Stimulated activated CD4-positive, alpha-beta T cell treated with anti-CD3 and anti-CD28 coated beads, Interleukin-2, amount 100 ng/mL, for 48 hours (primary cell): ENCODE data around the gene KRT39.
"Not testable (repeated sequence)": the region's sequence is repeated elsewhere in the genome, so short reads cannot be mapped to it uniquely, and the experiment has no call there.

Source experiments
- DNase-seq, 2 donors: peaks; one replicate each; pipeline ENCODE4 v3.0.0-alpha.2; 2020

The KRT39 gene

DNA sequence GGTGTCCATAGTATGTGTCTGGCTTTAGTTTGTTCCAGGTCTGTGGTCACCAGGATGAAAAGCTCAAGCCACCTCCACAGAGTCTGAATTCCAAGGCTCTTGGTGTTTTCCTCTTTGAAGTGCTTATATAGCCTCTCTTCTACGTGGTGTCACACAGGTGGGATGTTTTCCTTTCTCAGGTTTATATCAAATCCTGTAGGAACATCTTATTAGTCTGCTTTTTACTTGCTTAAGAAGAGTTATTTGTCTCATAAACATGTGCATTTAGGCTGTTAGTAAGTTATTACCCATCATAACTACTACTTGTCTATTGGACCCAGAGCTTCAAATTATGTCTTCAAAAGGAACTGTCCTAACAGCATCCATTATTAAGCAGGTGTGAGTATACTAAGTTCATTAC is at the start of gene KRT39:
Gene KRT39, minus strand, starts transcription at position 101 of the 400 bp plus-strand sequence. Its CDS starts 92 bp downstream, at position 9.
- no peak for DNase-seq

DNA sequence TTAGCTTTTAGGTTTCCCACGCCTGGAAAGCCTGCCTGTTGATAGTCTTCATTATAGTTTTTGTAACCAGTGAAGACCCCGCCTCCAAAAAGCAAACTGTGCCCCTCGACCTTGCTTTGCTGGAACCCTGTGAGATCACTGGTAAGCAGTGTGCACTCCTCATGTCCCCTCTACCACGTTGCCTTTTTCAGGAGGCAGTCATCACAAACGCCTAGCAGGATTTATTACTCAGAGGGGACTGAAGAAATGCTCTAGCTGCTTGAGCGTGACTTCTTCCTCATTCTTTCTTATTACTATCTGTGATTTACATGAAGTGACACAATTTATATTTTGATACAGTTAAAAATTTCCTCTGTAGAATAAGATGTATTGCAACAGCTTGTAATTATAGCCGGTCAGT is 48.7 kb upstream of the KRT39 start:
- no peak for DNase-seq

DNA sequence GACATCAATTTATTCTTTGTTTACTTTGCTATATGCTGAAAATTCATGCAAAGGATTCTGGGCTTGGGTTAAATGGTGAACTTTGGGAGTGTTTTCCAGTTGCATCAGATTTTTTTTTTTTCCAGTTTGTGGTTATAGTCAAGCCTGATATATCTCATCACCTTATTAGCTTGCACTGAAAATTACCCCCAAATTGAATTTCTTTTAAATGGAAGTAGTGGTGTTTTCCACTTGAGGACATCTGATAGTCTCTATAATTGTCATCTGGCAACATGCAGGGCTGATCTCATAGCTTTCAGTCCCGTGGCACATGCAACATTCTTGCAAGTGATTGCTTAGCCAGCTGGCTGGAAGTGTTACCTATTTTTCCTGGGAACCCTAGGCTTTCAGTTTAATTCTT is 46.9 kb upstream of the KRT39 start:
- DNase-seq = no peak

DNA sequence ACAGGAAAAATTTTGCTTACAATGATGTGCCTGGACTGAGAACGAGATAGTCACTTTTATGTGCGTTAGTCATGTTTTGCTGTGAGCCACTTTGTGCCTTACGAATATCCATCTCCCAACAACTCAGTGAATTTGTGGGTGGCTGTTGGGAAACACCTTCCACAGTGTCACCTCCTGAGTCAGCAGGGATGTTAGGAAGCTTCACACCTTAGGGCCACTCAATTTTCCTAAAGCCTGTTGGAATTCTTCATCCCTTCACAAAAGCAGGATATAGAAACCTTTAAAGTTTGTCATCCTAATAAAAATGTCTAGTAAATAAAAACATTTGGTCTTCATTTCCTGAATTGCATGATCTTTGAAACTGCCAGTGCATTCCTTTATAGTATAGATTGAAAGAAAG is 46.4 kb upstream of the KRT39 start:
- no peak for DNase-seq

DNA sequence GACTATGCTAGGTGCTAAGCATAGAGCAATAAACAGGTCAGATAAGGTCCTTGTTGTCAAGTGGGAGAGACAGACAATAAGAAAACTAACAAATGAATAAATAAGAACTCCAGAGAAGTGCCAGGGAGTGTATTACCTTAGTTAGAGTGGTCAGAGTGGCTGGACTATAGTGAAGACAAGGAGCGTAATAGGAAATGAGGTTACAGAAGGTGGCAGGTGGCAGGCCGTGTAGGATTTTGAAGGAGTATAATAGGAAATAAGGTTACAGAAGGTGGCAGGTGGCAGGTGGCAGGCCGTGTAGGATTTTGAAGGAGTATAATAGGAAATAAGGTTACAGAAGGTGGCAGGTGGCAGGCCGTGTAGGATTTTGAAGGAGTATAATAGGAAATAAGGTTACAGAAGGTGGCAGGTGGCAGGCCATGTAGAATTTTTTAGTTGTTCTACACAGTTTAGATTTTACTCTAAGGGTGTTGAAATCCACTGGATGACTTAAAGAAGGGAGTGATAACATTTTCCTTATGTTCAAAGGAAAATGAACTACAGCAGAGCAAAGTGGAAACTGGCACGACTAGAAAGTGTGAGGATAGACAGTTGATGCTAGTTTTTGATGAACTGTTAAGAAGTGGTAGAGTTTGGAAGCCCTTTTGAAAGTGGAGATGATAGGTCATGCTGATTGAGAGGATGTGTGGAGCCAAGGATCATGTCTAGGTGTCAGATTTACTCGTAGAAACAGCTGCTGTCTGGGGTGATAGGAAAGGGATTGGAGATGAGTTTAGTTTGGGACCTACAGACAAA is 45.8 kb upstream of the KRT39 start:
- DNase-seq = no peak

DNA sequence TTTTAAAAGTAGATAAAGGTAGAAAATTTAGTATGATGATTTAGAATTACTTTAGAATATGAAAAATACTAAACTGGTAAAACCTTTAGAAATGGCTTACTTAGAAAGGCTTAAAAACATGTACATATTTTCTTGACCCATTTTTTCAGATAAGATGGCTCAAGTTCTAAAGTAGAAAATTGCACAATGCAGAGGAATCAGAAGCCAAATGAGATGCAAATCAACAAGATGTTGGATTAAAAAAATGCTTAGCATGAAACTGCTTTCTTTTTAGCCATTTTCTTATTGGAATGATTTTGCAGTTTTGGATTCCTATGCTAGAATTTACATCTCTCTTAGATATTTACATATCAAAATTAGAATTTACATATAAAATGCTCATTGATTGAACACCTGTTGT is 43.7 kb upstream of the KRT39 start:
- no peak for DNase-seq

DNA sequence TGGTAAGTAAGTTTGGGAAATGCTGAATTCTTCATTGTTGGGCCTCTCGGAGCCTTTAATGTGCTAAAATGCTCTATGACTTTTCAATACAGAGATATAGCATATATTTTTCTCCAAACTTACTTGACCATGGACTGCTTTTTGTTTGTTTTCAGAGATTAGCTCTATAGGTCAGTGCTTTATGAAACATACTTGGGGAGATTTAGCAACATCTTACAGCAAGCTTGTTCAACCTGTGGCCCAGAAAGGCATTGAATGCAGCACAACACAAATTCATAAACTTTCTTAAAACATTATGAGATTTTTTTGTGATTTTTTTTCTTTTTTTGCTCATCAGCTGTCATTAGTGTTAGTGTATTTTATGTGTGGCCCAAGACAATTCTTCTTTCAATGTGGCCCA is 43.2 kb upstream of the KRT39 start:
- no peak for DNase-seq

DNA sequence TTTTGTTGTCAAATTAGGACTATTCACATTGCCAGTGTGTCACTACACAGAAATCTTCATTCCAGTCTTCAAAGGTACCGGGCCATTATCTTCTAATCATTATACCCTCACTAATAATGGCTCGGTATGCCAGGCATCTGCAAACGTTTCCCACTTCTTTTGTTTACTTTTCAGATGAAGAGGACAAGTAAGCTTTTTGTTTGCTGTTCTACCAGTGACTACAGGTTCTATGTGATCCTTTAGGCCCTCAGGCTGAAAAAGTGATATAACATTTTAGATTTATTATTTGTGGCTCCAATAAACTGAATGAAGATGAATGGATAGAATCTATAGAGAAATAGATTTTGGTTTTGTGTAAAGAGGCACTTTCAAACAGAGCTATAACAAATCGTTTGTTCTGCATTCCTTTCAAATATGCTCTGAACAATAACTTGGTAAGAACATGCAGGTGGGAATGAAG is 42.6 kb upstream of the KRT39 start:
- no peak for DNase-seq

DNA sequence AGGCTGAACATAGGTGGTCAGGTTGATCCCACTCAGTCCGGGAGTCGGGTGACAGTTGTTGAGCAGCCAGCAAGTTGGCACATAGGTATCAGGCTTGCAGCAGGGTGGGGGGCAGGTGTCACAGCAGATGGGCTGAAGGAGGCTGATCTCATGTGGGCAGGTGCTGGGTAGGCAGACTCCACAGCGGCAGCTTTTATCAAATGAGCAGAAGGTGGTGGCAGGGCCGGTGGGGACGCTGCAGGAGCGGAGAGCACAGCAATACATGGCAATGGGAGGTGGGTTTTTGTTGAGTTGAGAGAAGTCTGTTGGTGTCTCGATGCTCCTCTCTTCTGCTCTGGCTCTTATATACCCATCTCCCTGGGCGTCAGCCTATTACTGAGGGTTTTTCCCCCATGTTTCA is 42.1 kb upstream of the KRT39 start, which contains the start of gene KRTAP3-1:
Gene KRTAP3-1, minus strand, starts transcription at position 318 of the 400 bp plus-strand sequence. Its CDS starts 54 bp downstream, at position 264.
- no peak for DNase-seq

DNA sequence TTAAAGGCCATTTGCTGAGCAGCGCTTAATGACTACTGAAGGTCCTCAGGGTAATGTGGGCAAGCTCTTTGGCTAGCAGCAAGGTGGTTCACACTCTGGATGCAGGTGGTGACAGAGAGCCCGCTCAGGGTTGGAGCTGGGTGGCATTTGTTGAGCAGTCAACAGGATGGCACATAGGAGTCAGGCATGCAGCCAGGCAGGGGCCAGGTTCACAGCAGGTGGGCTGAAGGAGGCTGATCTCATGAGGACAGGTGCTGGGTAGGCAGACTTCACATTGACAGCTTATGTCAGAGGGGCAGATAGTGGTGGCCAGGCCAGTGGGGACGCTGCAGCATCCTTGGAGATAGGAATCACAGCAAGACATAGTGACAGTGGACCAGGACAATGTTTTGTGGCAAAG is 37.6 kb upstream of the KRT39 start:
- no peak for DNase-seq

DNA sequence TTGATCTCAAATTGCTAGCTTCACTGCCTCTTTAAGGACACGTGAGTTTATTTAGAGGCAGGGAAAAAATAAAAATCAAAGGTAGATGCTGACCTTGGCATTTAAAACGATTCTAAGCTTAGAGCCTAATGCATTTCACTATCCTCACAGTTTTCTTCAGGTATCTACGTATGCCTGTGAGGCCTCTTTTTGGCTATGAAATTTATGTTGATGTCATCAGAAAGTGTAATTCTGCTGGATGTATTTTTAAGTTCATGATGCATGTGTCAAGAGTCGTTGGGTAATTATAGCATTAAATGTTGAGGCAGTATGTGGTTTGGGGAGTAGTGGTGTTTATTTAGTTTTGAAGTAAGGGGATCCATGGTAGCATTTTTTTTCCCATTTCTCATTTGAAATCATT is 37.2 kb upstream of the KRT39 start:
- DNase-seq = no peak

DNA sequence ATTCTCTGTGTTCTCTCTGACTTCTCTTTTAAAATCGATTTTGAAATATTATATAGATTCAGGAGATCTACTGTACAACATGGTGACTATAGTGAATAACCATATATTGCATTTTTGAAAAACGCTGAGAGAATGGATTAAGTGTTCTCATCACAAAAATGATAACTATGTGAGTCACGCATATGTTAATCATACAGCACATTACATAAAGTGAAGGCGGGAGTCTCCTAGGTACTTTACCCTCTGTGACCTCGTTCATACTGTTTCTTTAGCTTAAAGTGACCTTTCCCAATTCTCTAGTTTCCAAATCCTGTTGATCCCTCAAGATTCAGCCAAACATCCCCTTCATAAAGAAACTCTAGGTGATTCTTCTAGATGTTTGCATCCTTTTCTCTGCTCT is 36.1 kb upstream of the KRT39 start:
- no peak for DNase-seq

DNA sequence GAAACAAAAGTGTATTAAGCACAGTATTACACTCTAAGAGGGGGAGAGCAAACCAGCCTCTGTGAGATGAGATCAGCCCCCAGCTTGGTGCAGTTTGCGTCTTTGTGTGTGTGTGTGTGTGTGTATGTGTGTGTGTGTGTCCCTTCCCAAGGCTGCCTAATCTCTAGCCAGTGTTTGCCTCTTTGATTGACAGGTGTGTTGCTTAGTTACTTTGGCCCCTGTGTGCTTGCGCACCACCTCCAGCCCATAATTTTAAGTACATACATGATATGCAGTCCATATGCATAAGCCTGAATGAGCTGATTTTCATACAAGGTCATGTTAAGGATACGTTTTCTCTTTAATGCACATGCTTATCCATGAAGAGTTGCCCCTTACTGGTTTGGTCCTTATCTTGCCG is 35.0 kb upstream of the KRT39 start:
- no peak for DNase-seq

DNA sequence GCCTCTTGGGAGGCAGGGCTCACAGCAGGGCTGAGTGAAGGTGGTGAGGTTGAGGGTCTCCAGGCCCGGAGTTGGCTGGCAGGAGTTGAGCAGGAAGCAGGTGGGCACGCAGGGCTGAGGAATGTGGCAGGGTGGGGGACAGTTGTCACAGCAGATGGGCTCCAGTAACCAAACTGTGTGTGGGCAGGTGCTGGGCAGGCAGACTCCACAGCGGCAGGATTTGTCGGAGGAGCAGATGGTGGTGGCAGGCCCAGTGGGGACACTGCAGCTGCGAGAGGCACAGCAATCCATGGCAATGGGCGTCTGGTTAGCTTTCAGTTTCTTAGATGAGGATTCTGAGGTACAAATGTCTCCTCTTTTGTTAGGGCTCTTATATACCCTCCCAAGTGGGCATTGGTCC is 32.8 kb upstream of the KRT39 start, which contains the start of gene KRTAP3-2:
Gene KRTAP3-2, minus strand, starts transcription at position 344 of the 400 bp plus-strand sequence. Its CDS starts 53 bp downstream, at position 291.
- not testable (repeated sequence) for DNase-seq

DNA sequence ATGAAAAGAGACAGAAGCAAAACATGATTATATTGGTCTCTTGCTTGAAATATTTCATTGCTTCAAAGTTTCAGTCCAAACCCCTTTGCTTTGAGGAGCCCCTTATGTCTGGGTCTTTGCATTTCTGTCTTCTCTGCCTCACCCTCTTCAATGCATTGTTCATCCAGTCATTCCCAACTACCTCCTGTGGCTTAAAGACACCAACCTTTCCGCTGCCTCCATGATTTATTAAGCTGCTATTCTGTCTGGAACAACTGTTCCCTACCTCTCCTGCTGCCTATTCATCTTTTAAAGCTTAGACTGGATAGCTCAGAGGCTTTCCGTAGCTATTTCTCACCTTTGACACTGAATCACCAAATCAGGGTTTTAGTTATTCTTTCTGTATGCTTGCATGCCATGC is 30.6 kb upstream of the KRT39 start:
- DNase-seq = no peak

DNA sequence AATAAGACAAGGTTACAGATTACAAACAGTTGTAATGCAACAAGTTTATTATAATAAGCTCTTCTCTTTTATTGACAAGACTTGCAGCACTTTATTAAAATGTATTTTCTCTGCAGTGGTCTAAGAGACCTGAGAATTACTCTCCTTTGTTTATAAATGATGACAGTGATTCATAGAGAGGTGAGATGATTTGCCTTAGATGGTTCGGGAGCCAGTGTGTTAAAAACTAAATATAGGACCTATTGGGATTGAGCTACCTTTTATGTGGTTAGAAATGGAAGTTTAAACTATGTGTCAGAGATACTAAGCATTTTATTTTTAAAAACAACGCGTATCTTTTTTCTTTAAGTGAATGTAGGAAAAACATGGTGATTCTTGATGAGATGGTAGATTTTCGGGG is 30.1 kb upstream of the KRT39 start:
- DNase-seq = no peak

DNA sequence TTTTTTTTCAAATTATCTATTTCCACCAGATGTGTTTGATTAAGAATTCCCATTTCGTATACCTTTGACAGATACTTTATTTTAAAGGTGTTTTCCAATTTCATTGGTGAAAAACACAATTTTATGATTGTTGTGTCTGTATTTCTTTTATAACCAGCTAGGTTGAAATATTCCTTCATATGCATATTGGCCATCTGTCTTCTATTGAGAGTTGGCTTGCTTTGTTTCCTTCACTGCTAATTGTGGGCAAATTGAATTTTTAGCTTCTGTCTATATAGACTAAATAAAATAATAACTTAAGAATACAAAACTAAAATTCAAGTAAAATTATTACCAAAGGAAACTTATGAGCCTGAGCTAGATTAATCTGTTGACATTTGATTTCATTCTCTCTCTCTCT is 28.4 kb upstream of the KRT39 start:
- DNase-seq = no peak

DNA sequence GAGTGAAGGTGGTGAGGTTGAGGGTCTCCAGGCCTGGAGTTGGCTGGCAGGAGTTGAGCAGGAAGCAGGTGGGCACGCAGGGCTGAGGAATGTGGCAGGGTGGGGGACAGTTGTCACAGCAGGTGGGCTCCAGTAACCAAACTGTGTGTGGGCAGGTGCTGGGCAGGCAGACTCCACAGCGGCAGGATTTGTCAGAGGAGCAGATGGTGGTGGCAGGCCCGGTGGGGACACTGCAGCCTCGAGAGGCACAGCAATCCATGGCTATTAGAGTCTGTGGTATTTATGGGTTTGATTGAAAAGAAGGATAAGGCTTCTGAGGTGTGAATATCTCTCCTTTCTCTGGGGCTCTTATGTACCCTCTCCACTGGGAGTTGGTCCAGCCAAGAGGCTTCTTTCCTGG is 27.1 kb upstream of the KRT39 start, which contains the start of gene KRTAP3-3:
Gene KRTAP3-3, minus strand, starts transcription at position 326 of the 400 bp plus-strand sequence. Its CDS starts 67 bp downstream, at position 259.
- DNase-seq = no peak

DNA sequence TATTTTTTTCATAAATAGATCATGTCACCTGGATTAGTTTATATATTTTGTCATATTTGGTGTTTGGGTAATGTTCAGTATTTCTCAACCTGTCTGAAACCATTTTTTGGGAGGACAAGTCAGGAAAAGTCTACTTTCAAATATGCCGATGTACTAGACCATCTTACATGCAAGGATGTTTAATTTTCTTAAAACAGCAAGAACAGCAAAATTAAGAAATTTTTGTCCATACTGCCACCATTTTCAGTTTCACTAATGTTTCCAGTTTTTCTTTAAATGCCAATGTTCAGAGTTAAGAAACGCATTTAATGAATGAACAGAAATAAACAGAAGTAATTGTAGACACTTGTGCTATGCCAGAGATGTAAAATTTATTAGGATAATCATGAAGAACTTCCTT is 26.3 kb upstream of the KRT39 start:
- no peak for DNase-seq

DNA sequence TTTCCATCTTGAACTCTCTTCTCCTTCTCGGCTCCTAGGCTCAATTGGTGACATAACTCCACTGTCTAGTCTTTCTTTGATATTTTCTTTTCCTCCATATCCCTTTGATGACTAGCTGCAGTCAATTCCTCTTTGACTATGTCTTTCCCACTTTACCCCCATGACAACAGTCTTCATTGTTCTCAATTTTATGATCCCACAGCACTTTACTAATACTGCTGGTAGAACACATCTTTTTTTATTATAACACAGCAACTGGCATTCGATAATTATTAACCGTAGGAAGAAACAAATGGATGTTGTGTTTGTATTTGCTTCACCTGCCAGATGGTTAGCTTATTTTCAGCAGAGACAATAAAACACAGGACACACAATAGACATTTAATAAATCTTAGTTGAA is 25.9 kb upstream of the KRT39 start:
- no peak for DNase-seq

DNA sequence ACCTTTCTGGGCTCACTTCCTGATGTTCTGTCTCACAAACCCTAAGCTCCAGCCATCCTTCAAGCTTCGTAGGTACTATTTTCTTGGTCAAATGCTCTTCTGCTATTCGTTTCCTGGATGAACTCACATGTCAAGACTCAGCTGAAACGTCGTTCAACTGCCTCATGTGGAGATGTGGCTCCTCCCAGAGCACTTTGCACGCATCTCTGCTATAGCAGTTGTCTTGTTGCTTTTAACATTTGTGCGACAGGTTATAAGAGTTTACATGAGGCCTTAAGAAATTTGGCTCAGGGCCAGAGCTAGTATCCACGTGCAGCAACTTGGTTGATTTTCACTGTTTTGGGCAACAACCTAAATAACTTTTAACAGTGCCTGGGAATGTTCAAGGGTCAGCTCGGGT is 20.2 kb upstream of the KRT39 start:
- DNase-seq = no peak

DNA sequence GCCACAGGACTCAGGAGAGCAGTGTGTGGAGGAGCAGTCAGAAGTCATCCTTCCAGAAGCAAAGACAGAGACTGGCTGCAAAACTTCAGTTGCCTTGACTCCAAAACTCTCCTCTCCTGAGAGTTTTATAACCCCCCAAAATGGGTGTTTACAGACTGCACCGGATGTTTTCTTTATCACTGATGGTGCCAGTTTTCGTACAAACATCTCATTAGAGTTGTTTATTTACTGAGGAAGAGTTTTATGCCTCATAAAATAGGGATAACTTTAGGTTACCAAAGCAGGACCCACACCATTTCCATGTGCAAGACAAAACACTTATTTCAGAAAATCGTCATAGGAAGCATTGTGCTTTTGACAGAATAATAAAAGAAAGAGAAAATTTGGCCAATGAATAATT is 17.5 kb upstream of the KRT39 start, which contains the start of gene KRT40:
Gene KRT40, minus strand, starts transcription at position 101 of the 400 bp plus-strand sequence. Its CDS starts 53 bp downstream, at position 48.
- no peak for DNase-seq

DNA sequence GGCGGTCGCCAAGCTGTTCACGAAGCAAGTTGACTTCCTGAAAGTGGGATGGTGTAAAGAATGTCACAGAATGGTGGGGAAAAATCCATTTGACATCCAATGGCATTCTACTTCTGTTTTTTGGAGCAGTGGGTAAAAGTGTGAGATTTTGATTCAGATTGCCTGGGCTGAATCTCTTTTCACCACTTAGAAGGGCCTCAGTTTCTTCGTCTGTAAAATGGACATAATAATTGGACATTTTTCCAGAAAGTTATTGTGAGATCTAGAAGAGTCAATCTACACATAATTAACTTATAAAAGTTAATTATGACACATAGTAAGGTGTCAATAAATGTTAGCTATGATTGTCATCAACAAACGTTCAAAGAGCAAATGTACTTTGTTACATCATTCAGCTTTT is 14.4 kb upstream of the KRT39 start:
- DNase-seq = no peak

DNA sequence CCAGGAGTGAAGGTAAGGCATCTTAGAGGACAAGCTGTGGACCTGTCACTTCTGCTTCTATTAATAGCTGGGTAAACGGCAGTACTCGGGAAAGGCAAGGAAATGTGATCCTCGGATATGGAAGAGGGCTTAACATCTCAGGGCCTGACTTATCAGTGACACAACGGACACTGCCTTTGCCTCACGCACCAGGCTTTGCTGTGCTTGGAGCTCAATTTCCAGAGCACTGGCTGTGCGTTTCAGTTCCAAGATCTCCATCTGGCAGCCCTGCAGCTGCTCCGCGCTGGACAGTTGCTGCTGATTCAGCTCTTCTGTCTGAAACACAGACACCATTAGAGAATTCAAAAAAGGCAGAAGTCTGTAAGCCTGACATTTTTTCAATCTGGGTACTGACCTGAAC is 13.8 kb upstream of the KRT39 start:
- DNase-seq = no peak

DNA sequence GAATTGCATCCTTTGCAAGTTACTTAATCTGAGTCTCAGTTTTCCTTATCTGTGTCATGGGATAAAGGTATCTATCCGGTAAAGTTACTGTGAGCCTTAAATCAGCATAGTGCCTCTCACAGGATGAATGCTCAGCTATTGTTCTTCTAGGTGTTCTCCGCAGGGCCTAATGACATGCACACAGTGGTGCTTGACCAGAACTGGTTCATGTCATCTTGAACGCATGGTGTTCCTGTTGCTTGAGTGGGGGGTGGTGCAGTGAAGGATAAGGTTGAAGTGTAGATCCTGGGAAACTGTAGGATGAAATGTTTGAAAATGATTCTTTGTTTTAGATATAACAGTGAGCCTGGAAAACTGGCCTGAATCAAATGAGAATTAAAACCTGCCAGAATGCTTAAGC is 13.4 kb upstream of the KRT39 start:
- no peak for DNase-seq
